Smooth muscle cell of the coronary artery (primary cell): Measurements from ENCODE around the gene WDR62. TPM values are rescaled to one million over a fixed set of nuclear protein-coding genes. Genes with fewer than 3 reads are reported as not detected.

Source experiments
- total RNA-seq: library from RNA; depleted of rRNA; stranded (reverse); fragments of >200 nt; gene quantifications from 2 replicates; pipeline ENCODE4 v1.2.3, GENCODE V29; 2014; ENCODE audit warnings: low replicate concordance

WDR62 gene
- 0.12 and 1.1 TPM in 2 replicates for total RNA-seq

GRCh38 chr19:36054733-36055686 lies at the start of gene WDR62:
Gene WDR62 (plus strand): TSS chr19:36054897. CDS start chr19:36054972, 75 bp downstream.

DNA sequence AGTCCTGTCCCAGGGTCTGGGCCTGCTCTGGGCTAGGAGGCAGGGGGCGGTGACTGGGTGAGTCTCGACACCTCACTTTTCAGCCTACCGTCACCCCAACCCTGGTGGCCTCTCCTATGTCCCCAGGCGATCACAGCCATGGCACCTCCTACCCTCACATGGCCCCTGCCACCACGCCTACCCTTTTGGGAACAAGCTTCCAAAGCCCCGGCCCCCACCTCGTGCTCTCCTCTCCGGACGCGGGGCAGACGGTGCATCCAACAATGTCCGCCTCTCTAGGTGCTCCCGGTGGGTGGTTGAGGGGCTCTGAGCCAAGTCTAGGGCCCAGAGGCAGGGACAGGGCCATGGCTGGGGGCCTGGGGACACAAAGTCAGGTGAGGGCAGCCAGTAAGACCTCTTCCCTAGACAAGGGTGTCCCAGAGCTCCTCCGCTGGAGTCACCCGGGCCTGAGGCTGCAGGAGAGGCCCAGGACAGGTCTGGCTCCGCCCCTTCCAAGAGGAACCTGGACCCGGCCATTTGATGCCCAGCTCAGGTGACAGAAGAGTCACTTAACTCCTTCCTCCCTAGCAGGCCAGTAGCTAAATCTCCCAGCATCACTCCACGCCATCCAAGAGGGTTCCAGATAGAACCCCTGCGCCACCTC lies 46.2 kb upstream of the WDR62 start, which contains the start of gene SYNE4:
Gene SYNE4, minus strand, starts transcription at position 478 of the 643 bp plus-strand sequence. Its CDS starts 132 bp downstream, at position 346.

DNA sequence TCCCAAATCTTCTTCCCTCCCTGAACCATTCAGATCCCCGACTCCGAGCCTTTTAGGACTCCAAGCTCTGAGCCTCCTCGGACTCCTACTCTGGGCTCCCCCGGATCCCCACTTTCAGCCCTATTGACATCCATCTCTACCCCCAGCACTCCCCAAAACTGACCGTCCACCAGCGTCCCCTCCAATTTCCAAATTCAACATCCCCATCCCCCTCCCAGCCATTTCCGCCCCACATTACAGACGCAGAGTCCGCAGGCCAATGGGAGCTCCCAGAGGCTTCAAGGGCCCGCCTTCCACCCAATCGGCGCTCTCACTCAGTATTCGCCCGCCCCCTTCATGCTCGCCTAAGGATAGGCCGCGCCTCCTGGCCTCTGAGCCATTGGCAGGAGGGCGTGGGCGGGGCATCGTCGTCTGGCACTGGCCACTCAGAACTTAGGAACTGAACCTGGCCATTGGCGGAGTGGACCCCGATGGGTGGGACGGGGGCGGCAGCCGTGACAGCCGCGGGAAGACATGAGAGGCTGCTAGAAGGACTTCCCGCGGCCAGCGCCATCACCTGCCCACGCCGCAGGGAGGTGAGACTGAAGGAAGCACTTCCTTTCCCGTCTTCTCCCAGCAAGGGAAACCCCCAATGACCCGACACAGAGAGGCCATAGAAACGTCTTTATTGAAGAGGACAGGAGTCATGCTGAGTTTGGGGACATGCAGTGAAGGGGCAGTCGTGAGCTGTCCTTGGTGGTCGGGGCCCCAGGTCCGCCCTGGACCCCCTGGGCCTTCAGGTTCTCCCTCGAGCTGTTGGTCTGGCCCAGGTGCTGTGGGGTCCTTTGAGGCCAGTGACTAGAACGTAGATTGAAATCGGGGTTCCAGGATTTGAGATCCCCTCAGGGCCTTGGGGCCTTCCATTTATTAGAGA lies 40.4 kb upstream of the WDR62 start, which contains the start of gene ALKBH6:
Gene ALKBH6, minus strand, starts transcription at position 202 of the 913 bp plus-strand sequence. CDS start 816 bp downstream, outside the sequence.

DNA sequence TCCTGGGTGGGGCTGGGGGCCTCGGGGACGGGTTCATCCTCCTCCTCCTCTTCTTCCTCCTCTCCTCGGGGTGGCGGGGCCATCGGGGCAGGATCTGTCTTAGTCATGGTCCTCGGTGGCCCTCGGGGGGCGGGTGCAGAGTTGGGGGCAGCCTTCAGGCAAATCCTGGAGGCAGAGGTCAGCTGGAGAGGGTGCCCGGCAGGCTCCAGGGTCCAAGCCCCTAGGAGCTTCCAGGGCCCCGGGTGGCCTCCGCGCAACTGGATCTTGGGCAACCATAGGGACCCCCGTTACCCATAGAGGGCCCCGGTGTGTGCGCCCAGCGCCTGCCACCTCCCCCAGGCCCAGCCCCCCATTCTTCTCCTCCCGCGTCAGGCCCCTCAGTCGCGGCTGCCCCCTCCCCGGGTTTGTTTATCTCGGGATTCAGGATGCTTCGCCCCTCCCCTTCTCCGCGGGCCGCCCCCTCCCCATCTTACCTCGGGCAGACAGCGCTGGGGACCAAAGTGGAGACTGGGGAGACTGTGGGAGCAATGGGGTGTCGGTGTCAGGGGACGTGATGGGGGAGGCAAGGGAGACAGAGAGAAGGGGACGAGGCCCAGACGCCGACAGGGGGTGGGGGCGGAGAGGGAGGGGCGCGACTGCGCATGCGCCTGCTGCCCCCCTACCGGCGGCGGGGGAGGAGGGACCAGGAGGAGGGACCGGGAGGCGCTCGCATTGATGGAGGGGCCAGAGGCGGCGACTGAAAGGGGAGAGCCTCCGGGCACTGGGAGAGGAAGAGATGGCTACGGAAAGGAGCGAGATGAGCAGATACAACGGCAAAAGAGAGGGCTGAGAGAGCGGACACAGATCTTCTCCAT lies 22.2 kb upstream of the WDR62 start, which contains the start of gene CLIP3:
Gene CLIP3, minus strand, starts transcription at position 623 of the 854 bp plus-strand sequence. Its CDS starts 516 bp downstream, at position 107.

DNA sequence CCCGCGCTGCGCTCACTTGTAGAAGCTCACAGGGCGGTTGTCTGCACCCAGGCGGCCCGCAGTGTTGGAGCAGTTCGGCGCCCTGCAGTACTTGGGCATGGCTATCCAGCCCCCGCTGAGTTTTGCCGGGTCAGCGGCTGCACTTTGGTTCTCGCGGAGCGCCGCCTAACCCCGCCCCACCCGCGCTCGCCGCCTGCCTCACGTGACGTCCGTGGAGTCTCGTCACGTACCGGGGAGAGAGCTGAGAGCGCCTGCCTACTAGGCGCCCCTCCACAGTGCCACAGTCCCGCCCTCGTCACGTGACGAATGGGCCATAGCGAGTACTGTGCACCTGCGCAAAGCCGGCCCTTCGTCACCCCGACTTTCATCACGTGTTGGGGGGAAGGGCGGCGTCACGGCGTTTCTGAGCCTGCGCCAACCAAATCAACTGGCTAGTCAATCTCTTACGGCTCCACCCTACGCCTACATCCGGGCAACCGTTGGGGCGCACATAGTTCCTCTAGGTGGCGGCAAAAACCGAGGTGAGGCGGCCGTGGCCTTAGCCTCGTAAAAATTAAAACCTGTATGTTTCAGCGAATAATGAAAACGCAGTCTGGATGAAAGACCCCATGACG lies 471 bp upstream of the WDR62 start, which contains the start of gene THAP8:
Gene THAP8, minus strand, starts transcription at position 167 of the 614 bp plus-strand sequence. Its CDS starts 68 bp downstream, at position 99.

DNA sequence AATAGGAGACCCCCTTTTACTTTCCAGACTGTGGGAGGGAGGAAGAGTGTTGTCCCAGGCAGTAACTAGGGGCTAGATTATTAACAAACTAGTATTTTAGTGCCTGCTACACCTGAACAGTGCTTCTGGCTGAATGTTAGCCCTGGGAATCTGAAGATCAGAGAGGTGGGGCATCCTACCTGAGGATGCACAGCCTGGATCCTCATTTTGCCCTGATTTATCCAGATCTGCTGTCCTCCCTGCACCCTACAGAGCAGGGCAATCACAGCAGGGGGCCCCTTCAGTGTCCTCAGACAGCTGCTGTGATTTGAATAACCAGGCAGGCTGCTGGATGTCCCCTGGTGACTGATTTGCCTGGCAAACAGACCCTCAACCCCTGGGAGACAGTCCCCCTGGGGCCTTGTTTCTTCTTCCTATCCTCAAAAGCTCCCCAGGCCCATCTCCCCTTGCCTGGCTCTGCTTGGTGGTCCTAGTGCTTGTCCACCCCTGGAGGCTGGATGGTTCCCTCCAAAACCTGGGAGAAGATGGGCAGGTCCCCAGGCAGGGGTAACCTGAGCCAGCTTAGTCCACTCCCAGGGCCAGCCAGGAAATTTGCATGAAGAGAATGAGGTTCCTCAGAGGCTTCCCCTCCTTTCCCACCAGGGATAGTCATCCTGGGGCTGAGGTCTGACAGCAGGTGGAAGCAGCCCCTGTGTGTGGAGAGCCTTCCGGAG lies 55.9 kb downstream of the WDR62 start, which contains the start of gene OVOL3:
Gene OVOL3, plus strand, starts transcription at position 657 of the 713 bp plus-strand sequence. CDS start 60 bp downstream, outside the sequence.

DNA sequence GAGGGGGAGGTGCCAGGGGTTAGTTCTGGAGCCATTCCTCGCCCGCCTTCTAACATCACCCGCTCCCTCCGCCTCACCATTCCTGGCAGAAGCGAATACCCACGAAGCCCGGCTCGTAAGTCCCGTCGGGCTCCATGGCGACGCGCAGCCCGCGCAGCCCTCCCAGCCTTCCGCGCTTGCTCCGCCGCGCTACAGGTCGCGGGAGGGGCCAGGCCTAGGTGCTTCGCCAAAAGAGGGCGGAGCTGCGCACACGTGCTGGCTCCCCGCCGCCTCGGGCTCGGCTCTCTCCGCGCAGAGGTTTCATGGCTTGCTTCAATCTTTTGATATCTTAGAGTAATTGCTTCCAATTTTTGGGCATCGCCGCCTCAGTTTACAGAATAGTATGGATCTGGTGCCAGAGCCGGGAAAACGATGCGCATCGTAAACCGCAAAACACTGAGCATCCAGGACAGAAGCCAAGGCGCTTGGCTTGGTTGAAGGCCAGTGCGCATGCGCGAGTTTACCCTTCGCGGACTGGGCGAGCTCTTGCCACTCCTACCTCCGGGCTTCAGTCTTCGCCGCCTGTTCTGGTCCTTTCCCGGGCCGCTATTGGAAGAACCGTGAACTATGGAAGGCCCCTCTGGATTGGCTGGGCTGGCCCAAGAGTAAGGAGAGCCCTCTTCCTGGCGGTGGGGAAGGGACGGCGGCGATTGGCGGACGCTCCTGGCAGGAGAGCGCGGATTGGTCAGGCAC lies 60.2 kb downstream of the WDR62 start, which contains the start of gene POLR2I:
Gene POLR2I, minus strand, starts transcription at position 155 of the 732 bp plus-strand sequence. Its CDS starts 19 bp downstream, at position 136.

GRCh38 chr19:36115453-36116343 lies 61.0 kb downstream of the WDR62 start, which contains the start of gene TBCB:
Gene TBCB (plus strand): TSS chr19:36115468. CDS start chr19:36115561, 93 bp downstream.

GRCh38 chr19:36139473-36140303 lies 85.0 kb downstream of the WDR62 start, which contains the start of gene CAPNS1:
Gene CAPNS1 (plus strand): TSS chr19:36140066. CDS start chr19:36141012, 946 bp downstream.

DNA sequence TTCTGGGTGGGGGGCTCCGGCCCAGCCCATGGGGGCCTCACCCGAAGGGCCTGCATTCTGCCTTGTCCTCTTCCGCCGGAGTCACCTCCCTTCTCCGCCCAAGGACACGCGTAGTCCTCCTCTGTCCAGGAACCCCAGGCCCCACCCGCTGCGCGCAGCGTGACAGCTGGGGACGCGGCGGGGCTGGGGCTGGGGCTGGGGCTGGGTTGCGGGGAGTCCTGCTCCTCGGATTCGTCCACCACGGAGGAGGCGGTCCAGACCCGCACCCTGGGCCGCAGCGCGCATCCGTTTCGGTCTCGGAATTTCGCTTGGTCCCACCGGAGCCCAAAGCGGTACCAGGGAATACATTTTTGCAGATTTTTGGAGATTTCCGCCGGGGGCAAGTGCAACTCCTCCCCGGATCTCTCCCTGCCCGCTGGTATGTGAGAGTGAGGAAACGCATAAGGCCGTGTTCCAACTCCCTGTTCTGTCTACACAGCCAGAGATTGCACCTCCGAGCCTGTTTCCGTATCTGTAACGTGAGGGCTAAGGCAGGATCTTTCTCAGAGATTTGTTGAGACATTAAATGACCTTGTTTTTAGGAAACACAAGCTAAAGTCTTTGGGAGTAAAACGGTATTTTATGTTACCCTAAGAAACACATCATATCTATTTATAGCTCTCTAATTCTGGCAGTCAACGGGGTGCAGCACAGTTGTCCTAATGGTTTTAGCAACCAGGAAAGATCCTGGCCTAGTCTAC lies 97.8 kb downstream of the WDR62 start, which contains the start of gene COX7A1:
Gene COX7A1, minus strand, starts transcription at position 96 of the 740 bp plus-strand sequence. Its CDS starts 40 bp downstream, at position 56.

Other genes starting within 250 kb of the WDR62 start
- gene PRODH2, start 242.1 kb upstream of the WDR62 start, total RNA-seq = not detected in 2 replicates
- gene NPHS1, start 202.4 kb upstream of the WDR62 start, total RNA-seq = not detected in 2 replicates
- gene KIRREL2, start 198.0 kb upstream of the WDR62 start, total RNA-seq = not detected in 2 replicates
- 2.1 and 18.6 TPM in 2 replicates for gene APLP1, start 186.3 kb upstream of the WDR62 start, total RNA-seq
- gene NFKBID, start 154.4 kb upstream of the WDR62 start, total RNA-seq = 2.2 and 7.1 TPM in 2 replicates
- gene HCST, start 152.4 kb upstream of the WDR62 start, total RNA-seq = 0.60 and 4.6 TPM in 2 replicates
- not detected in 2 replicates for gene TYROBP, start 146.6 kb upstream of the WDR62 start, total RNA-seq
- 1.1 and 1.5 TPM in 2 replicates for gene LRFN3, start 118.5 kb upstream of the WDR62 start, total RNA-seq
- 6.8 and 13.5 TPM in 2 replicates for gene SDHAF1, start 59.7 kb upstream of the WDR62 start, total RNA-seq
- 0.08 TPM in 1 of 2 replicates, not detected in the other for gene SYNE4, start 46.1 kb upstream of the WDR62 start, total RNA-seq
- gene ALKBH6, start 40.7 kb upstream of the WDR62 start, total RNA-seq = 5.4 and 15.6 TPM in 2 replicates
- gene CLIP3, start 22.0 kb upstream of the WDR62 start, total RNA-seq = 3.7 and 12.8 TPM in 2 replicates
- 1.1 and 2.8 TPM in 2 replicates for gene THAP8, start 612 bp upstream of the WDR62 start, total RNA-seq
- gene OVOL3, start 56.2 kb downstream of the WDR62 start, total RNA-seq = not detected in 2 replicates
- 131 and 194 TPM in 2 replicates for gene POLR2I, start 60.0 kb downstream of the WDR62 start, total RNA-seq
- 315 and 328 TPM in 2 replicates for gene TBCB, start 60.6 kb downstream of the WDR62 start, total RNA-seq
- 535 and 598 TPM in 2 replicates for gene CAPNS1, start 85.2 kb downstream of the WDR62 start, total RNA-seq
- gene COX7A1, start 97.5 kb downstream of the WDR62 start, total RNA-seq = 50.9 and 81.3 TPM in 2 replicates
- 5.0 and 10.2 TPM in 2 replicates for gene ZNF565, start 159.8 kb downstream of the WDR62 start, total RNA-seq
- 78.7 and 94.9 TPM in 2 replicates for gene ZNF146, start 160.2 kb downstream of the WDR62 start, total RNA-seq